OCI-LY1 (cell line): ENCODE data around the gene THUMPD1.
"Not testable (repeated sequence)": the region's sequence is repeated elsewhere in the genome, so short reads cannot be mapped to it uniquely, and the experiment has no call there.

Experiments used
- H2AFZ ChIP-seq: fragments of 200-600 bp; sonication (generic), shearing (Covaris generic); 2 replicates; pipeline ENCODE4 v1.6.0; 2014; ENCODE audit warnings: antibody characterized with exemption, mild to moderate bottlenecking, low read length
- H3F3A ChIP-seq: fragments of 200-600 bp; sonication (generic), shearing (Covaris generic); 2 replicates; pipeline ENCODE4 v1.6.0; 2014; ENCODE audit warnings: mild to moderate bottlenecking, antibody characterized with exemption, low read length, moderate library complexity; ENCODE audit not compliant: insufficient read depth
- H3K27ac ChIP-seq: fragments of 200-600 bp; sonication (generic); 2 replicates; pipeline ENCODE4 v1.5.1; 2014; ENCODE audit warnings: low read length, mixed run types, mild to moderate bottlenecking, low read depth; ENCODE audit not compliant: poor library complexity, severe bottlenecking
- H3K27me3 ChIP-seq: fragments of 200-600 bp; sonication (generic); 2 replicates; pipeline ENCODE4 v1.6.0; 2014; ENCODE audit warnings: antibody characterized with exemption, mild to moderate bottlenecking, low read length, moderate library complexity; ENCODE audit not compliant: insufficient read depth
- H3K36me3 ChIP-seq: fragments of 200-600 bp; sonication (generic); 2 replicates; pipeline ENCODE4 v1.6.1; 2014; ENCODE audit warnings: mild to moderate bottlenecking, antibody characterized with exemption, low read length, moderate library complexity, mixed read lengths; ENCODE audit not compliant: insufficient read depth
- H3K4me1 ChIP-seq: fragments of 200-600 bp; sonication (generic); 2 replicates; pipeline ENCODE4 v1.5.1; 2014; ENCODE audit warnings: mild to moderate bottlenecking, low read length, moderate library complexity; ENCODE audit not compliant: insufficient read depth, severe bottlenecking
- H3K4me2 ChIP-seq: fragments of 200-600 bp; sonication (generic), shearing (Covaris generic); 2 replicates; pipeline ENCODE4 v1.6.1; 2014; ENCODE audit warnings: low read length
- H3K4me3 ChIP-seq: fragments of 200-600 bp; sonication (generic); 2 replicates; pipeline ENCODE4 v1.5.1; 2014; ENCODE audit warnings: low read length, low read depth, mild to moderate bottlenecking, mixed read lengths; ENCODE audit not compliant: poor library complexity, severe bottlenecking
- H3K79me2 ChIP-seq: fragments of 200-600 bp; shearing (Covaris generic); 2 replicates; pipeline ENCODE4 v1.6.1; 2016; ENCODE audit warnings: mixed run types, low read length, mixed read lengths; ENCODE audit not compliant: insufficient read depth
- H3K9ac ChIP-seq: fragments of 200-600 bp; sonication (generic), shearing (Covaris generic); 2 replicates; pipeline ENCODE4 v1.6.1; 2014; ENCODE audit warnings: mild to moderate bottlenecking, low read length, mixed read lengths
- H3K9me2 ChIP-seq: fragments of 200-600 bp; sonication (generic), shearing (Covaris generic); 2 replicates; pipeline ENCODE4 v1.6.1; 2014; ENCODE audit warnings: low read depth, mild to moderate bottlenecking, low read length, mixed read lengths
- H3K9me3 ChIP-seq: fragments of 200-600 bp; shearing (Covaris generic); 2 replicates; pipeline ENCODE4 v1.6.1; 2014; ENCODE audit warnings: low read length, mixed read lengths
- H4K20me1 ChIP-seq: fragments of 200-600 bp; sonication (generic), shearing (Covaris generic); 2 replicates; pipeline ENCODE4 v1.6.0; 2016; ENCODE audit warnings: mild to moderate bottlenecking, low read length; ENCODE audit not compliant: insufficient read depth
- EZH2 ChIP-seq: fragments of 200-600 bp; sonication (generic), shearing (Covaris generic); IDR thresholded peaks from 2 replicates; pipeline ENCODE4 v1.8.0; 2017; ENCODE audit warnings: borderline replicate concordance, mixed run types, mild to moderate bottlenecking, antibody characterized with exemption, low read length, moderate library complexity, mixed read lengths
- TF ChIP-seq, protein P1 (sequence below): fragments of 200-600 bp; sonication (generic), shearing (Covaris generic); IDR thresholded peaks from 2 replicates; pipeline ENCODE4 v1.5.1; 2017; ENCODE audit warnings: mild to moderate bottlenecking, antibody characterized with exemption, low read length, moderate library complexity, mixed read lengths

Gene THUMPD1

DNA sequence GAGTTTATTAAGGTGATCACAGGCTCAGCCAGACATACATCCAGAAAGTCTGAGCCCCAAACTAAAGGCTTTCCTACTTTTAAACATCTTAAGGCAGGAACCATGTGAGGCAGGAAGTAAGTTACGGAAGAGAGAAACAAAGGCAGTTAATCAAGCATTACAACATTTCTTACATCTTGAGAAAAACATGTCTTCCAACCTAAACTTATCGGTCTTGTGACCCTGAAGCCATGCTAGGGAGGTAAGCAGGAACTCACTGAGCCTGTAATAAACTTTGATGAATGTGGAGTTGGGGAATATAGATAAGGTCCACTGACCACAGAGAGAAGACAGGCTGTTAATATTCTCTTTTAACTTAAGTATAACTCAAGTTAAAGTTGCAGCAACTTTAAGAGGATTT is 18.7 kb upstream of the THUMPD1 start:
- H2AFZ ChIP-seq, result no peak overlapping the region

DNA sequence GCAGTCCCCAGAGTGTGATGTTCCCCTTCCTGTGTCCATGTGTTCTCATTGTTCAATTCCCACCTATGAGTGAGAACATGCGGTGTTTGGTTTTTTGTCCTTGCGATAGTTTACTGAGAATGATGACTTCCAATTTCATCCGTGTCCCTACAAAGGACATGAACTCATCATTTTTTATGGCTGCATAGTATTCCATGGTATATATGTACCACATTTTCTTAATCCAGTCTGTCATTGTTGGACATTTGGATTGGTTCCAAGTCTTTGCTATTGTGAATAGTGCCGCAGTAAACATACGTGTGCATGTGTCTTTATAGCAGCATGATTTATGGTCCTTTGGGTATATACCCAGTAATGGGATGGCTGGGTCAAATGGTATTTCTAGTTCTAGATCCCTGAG is 14.2 kb upstream of the THUMPD1 start:
- not testable (repeated sequence) for H3K9ac ChIP-seq, H3K4me1 ChIP-seq, H3K4me2 ChIP-seq, H3K4me3 ChIP-seq, H3K27ac ChIP-seq, H3K79me2 ChIP-seq, H3K27me3 ChIP-seq, H3K36me3 ChIP-seq, H3K9me2 ChIP-seq, H2AFZ ChIP-seq, H3F3A ChIP-seq, H3K9me3 ChIP-seq, H4K20me1 ChIP-seq

More for the DNA sequence above, 18.7 kb upstream of the THUMPD1 start:
- Histone ChIP-seq H3K4me2 (no peak overlapping the region), H3K27me3 (no peaks in the 10 kb centered on the region; the same call in 1 of the 2 replicates), H3K4me1 (peaks cover 10% of the 10 kb centered on the region), H3K79me2 (no peaks in the 10 kb centered on the region), H3F3A (no peaks in the 10 kb centered on the region), H3K9ac (no peak overlapping the region), H3K27ac (no peak overlapping the region), H3K9me3 (peaks cover 8% of the 10 kb centered on the region), H3K36me3 (no peaks in the 10 kb centered on the region; the same call in 1 of the 2 replicates), H4K20me1 (no peaks in the 10 kb centered on the region), H3K9me2 (no peaks in the 10 kb centered on the region), H3K4me3 (no peak overlapping the region)
- TF ChIP-seq EZH2, result no peak
- TF ChIP-seq, protein P1, sequence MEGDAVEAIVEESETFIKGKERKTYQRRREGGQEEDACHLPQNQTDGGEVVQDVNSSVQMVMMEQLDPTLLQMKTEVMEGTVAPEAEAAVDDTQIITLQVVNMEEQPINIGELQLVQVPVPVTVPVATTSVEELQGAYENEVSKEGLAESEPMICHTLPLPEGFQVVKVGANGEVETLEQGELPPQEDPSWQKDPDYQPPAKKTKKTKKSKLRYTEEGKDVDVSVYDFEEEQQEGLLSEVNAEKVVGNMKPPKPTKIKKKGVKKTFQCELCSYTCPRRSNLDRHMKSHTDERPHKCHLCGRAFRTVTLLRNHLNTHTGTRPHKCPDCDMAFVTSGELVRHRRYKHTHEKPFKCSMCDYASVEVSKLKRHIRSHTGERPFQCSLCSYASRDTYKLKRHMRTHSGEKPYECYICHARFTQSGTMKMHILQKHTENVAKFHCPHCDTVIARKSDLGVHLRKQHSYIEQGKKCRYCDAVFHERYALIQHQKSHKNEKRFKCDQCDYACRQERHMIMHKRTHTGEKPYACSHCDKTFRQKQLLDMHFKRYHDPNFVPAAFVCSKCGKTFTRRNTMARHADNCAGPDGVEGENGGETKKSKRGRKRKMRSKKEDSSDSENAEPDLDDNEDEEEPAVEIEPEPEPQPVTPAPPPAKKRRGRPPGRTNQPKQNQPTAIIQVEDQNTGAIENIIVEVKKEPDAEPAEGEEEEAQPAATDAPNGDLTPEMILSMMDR, result no peak

DNA sequence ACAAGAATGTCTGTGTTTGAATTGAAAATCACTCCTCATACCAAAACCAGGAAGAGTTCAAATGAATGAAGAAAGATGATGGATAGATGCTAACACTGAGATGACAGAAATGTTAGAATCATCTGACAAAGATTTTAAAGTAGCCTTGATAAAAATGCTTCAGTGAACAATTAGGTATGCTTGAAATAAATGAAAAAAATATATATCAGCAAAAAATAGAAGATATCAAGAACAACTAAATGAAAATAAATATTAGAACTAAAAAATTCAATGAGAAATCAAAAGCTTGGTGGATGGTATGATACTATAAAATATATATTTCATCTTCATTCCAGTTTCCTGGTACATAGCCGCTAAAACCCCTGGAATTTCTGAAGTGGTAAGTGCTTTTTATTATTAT is 13.6 kb upstream of the THUMPD1 start:
- Histone ChIP-seq H3K79me2 (no peaks in the 10 kb centered on the region), H3F3A (no peaks in the 10 kb centered on the region), H3K9me3 (no peaks in the 10 kb centered on the region), H3K4me3 (no peak overlapping the region), H2AFZ (no peak overlapping the region), H3K27me3 (no peaks in the 10 kb centered on the region), H3K9me2 (no peaks in the 10 kb centered on the region), H3K27ac (no peak overlapping the region), H3K36me3 (no peaks in the 10 kb centered on the region), H3K4me2 (no peak overlapping the region), H3K4me1 (no peaks in the 10 kb centered on the region), H4K20me1 (no peaks in the 10 kb centered on the region), H3K9ac (no peak overlapping the region)
- TF ChIP-seq, protein P1, result no peak
- TF ChIP-seq EZH2, result no peak

DNA sequence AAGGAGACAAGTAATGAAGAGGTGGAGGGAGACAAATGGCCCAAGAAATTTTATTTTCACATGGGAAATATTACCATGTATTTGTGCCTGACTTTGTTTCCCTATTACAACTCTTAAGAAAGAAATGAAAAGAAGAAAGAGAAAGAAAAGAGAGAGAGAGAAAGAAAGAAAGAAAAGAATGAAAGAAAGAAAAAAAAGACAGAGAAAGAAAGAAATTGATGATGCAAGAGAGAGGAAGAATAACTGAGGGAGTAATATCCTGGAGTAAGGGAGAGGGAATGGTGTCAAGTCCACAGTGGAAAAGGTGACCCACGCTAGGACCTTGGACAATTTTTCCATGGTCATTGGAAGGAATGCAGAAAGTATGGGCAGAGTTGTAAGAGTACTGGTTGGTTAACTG is 12.1 kb upstream of the THUMPD1 start:
- Histone ChIP-seq H3F3A (no peaks in the 10 kb centered on the region), H3K9me3 (no peaks in the 10 kb centered on the region), H4K20me1 (no peaks in the 10 kb centered on the region), H3K4me2 (no peak overlapping the region), H3K4me3 (no peak overlapping the region), H3K36me3 (no peaks in the 10 kb centered on the region), H3K9me2 (no peaks in the 10 kb centered on the region), H3K79me2 (no peaks in the 10 kb centered on the region), H3K27me3 (no peaks in the 10 kb centered on the region), H2AFZ (no peak overlapping the region), H3K27ac (no peak overlapping the region), H3K4me1 (no peaks in the 10 kb centered on the region), H3K9ac (no peak overlapping the region)
- TF ChIP-seq EZH2, result no peak
- TF ChIP-seq, protein P1, result no peak
